Fibroblast of lung (primary cell): ENCODE data around the gene DHDH. TPM values are rescaled to one million over a fixed set of nuclear protein-coding genes. Genes with fewer than 3 reads are reported as not detected.
"Not testable (repeated sequence)": the region's sequence is repeated elsewhere in the genome, so short reads cannot be mapped to it uniquely, and the experiment has no call there.

Experiments used
- DNase-seq, 2 donors: peaks; one replicate each; pipeline versions ENCODE4 v3.0.0 to v3.0.0-alpha.2; 2010; ENCODE audit warnings: low read depth in 2 of 2
- H2AFZ ChIP-seq: 2 replicates; pipeline ENCODE4 v1.5.1; 2012; ENCODE audit warnings: low read length, control low read depth, inconsistent platforms
- H3K27ac ChIP-seq: 2 replicates; pipeline ENCODE4 v1.5.1; 2011; ENCODE audit warnings: low read length, control low read depth; ENCODE audit not compliant: insufficient read depth
- H3K27me3 ChIP-seq: 2 replicates; pipeline ENCODE4 v1.5.1; 2011; ENCODE audit warnings: mild to moderate bottlenecking, low read length; ENCODE audit not compliant: control insufficient read depth, insufficient read depth
- H3K36me3 ChIP-seq: 2 replicates; pipeline ENCODE4 v1.5.1; 2011; ENCODE audit warnings: low read length; ENCODE audit not compliant: control insufficient read depth, insufficient read depth
- H3K4me1 ChIP-seq: 2 replicates; pipeline ENCODE4 v1.5.1; 2011; ENCODE audit warnings: low read length; ENCODE audit not compliant: control insufficient read depth, insufficient read depth; ENCODE audit errors: extremely low read depth
- H3K4me2 ChIP-seq: 2 replicates; pipeline ENCODE4 v1.5.1; 2011; ENCODE audit warnings: low read length, control low read depth; ENCODE audit not compliant: insufficient read depth; ENCODE audit errors: extremely low read depth
- H3K4me3 ChIP-seq, 4 experiments: fragments of 200-600 bp in 1 of 4; sonication (generic) in 1 of 4; replicated peaks in 1 of 4; 2 replicates each; pipeline ENCODE4 v1.5.1; 2011 to 2016; ENCODE audit warnings: low read length in 4 of 4, low read depth in 3 of 4, mild to moderate bottlenecking in 3 of 4, control low read depth in 2 of 4, inconsistent platforms in 1 of 4, mixed read lengths in 1 of 4; ENCODE audit not compliant: insufficient read depth in 1 of 4; ENCODE audit errors: control extremely low read depth in 1 of 4
- H3K79me2 ChIP-seq: 2 replicates; pipeline ENCODE4 v1.5.1; 2012; ENCODE audit warnings: mild to moderate bottlenecking, low read length, inconsistent platforms; ENCODE audit not compliant: control insufficient read depth, insufficient read depth
- H3K9ac ChIP-seq: 2 replicates; pipeline ENCODE4 v1.5.1; 2011; ENCODE audit warnings: mild to moderate bottlenecking, low read length, control low read depth; ENCODE audit not compliant: insufficient read depth
- H3K9me3 ChIP-seq: 2 replicates; pipeline ENCODE4 v1.5.1; 2012; ENCODE audit warnings: low read depth, low read length; ENCODE audit not compliant: control insufficient read depth, insufficient read depth
- H4K20me1 ChIP-seq: 2 replicates; pipeline ENCODE4 v1.5.1; 2011; ENCODE audit warnings: low read length; ENCODE audit not compliant: control insufficient read depth, insufficient read depth; ENCODE audit errors: extremely low read depth
- EZH2 ChIP-seq: IDR thresholded peaks from 2 replicates; pipeline ENCODE4 v1.5.1; 2012; ENCODE audit warnings: low read length, control low read depth, mild to moderate bottlenecking; ENCODE audit errors: missing control alignments
- polyA plus RNA-seq, 2 donors: library from polyadenylated mRNA; depleted of rRNA in 1 of 2; stranded (reverse) in 1 of 2; unstranded in 1 of 2; fragments of >200 nt; gene quantifications; 2 replicates each; pipeline ENCODE4 v1.2.1, GENCODE V29; 2011 to 2012; ENCODE audit warnings: missing spikeins in 1 of 2
- total RNA-seq: library from RNA; depleted of rRNA; stranded (reverse); fragments of >200 nt; gene quantifications from 2 replicates; pipeline ENCODE4 v1.2.1, GENCODE V29; 2014
- TF ChIP-seq, protein P1 (sequence below), 2 donors: IDR thresholded peaks in 1 of 2; conservative IDR thresholded peaks in 1 of 2; 1 replicate in 1 of 2; 2 replicates in 1 of 2; pipeline ENCODE4 v1.5.1; 2011 to 2012; ENCODE audit warnings: low read length in 2 of 2, control low read depth in 1 of 2, inconsistent platforms in 1 of 2, low read depth in 1 of 2, mild to moderate bottlenecking in 1 of 2

The DHDH gene
- total and polyA plus RNA-seq, 2 donors (not counting 1 experiment from before 2014, with no cell fraction given) = 0.08 to 0.17 TPM

DNA sequence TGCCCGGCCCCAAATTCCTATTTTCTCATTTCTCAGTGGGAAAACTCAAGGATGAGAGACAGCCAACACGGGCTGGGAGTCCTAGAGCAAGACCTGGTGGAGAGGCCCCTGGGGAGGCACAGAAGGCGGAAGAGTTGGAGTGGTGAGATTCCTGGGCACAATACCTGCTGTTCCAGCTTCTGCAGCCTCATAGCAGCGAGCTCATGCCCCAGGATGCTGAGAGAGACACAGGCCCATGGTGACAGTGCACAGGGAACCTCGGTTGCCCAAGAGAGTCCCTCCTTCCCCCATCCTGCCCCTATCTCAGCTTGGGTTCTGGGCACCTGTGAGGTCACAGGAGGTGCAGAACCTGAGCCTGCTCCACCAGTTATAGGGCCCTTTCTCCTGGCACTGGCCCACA lies 36.3 kb upstream of the DHDH start:
- TF ChIP-seq EZH2 = no peak
- TF ChIP-seq, protein P1, sequence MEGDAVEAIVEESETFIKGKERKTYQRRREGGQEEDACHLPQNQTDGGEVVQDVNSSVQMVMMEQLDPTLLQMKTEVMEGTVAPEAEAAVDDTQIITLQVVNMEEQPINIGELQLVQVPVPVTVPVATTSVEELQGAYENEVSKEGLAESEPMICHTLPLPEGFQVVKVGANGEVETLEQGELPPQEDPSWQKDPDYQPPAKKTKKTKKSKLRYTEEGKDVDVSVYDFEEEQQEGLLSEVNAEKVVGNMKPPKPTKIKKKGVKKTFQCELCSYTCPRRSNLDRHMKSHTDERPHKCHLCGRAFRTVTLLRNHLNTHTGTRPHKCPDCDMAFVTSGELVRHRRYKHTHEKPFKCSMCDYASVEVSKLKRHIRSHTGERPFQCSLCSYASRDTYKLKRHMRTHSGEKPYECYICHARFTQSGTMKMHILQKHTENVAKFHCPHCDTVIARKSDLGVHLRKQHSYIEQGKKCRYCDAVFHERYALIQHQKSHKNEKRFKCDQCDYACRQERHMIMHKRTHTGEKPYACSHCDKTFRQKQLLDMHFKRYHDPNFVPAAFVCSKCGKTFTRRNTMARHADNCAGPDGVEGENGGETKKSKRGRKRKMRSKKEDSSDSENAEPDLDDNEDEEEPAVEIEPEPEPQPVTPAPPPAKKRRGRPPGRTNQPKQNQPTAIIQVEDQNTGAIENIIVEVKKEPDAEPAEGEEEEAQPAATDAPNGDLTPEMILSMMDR (conservative IDR thresholded peaks at IDR 0.05 in 1 of 2, IDR thresholded peaks at IDR 0.05 in 1 of 2; ENCODE audit: low read depth in 1 of 2, low read length in 2 of 2) = no peak
- no peak overlapping the region for H3K9ac ChIP-seq
- no peak overlapping the region for H3K27ac ChIP-seq
- no peaks in the 10 kb centered on the region for H3K4me1 ChIP-seq
- H3K27me3 ChIP-seq = no peaks in the 10 kb centered on the region
- no peak overlapping the region for H3K4me2 ChIP-seq
- no peaks in the 10 kb centered on the region for H3K9me3 ChIP-seq
- peaks cover 15% of the 10 kb centered on the region for H3K79me2 ChIP-seq
- no peaks in the 10 kb centered on the region for H4K20me1 ChIP-seq
- no peak overlapping the region for H3K4me3 ChIP-seq
- no peak for DNase-seq
- H2AFZ ChIP-seq = no peak overlapping the region
- H3K36me3 ChIP-seq = peaks cover 2% of the 10 kb centered on the region

DNA sequence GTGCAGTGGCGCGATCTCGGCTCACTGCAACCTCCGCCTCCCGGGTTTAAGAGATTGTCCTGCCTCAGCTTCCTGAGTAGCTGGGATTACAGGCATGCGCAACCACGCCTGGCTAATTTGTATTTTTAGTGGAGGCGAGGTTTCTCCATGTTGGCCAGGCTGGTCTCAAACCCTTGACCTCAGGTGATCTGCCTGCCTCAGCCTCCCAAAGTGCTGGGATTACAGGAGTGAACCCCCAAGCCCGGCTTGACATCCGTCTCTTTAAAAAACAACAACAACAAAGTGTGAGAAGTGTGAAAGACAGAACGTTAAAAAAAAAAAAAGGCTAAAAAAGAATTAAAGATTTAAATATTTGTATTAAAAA lies 34.1 kb upstream of the DHDH start:
- H3K9me3 ChIP-seq, H3K27me3 ChIP-seq, H4K20me1 ChIP-seq, H2AFZ ChIP-seq, H3K9ac ChIP-seq, DNase-seq, H3K36me3 ChIP-seq, H3K4me1 ChIP-seq, H3K4me2 ChIP-seq: not testable (repeated sequence)
- peak overlapping the region; percentile 92 for H3K27ac ChIP-seq
- H3K79me2 ChIP-seq = peaks cover 17% of the 10 kb centered on the region
- peak overlapping the region in 3 of 4 experiments; percentile 31 to 100 (median 79) for H3K4me3 ChIP-seq

DNA sequence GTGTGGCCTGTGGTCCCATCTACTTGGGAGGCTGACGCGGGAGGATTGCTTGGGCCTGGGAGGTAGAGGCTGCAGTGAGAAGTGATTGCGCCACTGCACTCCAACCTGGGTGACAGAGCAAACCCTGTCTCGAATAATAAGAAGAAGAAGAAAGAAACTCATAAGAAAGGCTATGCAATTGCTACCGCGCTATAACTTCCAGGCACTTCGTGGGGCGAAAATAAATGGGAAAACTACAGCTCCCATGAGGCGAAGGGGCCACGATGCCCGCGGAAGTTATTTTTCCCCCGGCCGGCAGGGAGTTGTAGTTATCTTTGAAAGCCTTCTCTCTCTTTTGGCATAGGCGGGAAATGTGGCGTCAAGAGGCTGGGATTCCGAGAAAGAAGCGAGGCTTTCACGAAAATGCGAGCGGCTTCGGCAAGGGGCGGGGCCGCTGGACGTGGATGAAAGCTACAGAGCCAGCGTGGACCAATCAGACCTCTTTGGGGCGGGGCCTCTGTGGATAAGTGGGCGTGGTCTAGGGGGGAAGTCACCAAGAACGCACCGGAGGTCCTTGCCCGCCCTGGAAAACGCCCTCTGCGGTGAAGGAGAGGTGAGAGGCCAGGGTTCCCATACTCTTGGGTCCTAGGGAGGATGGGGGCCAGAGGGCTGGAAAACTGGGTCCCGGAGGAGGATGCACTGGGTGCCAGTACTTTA lies 33.6 kb upstream of the DHDH start, which contains the start of gene NUCB1:
Gene NUCB1 (plus strand): TSS at position 532 of the 696 bp plus-strand sequence. CDS start 485 bp downstream, outside the sequence.
- H3K79me2 ChIP-seq = peaks cover 17% of the 10 kb centered on the region
- H3K4me3 ChIP-seq = peak within 1 kb of the TSS; percentile 79 to 100 (median 93)
- H3K4me1 ChIP-seq = no peaks in the 10 kb centered on the region
- H3K27ac ChIP-seq = peak within 1 kb of the TSS; percentile 92
- TF ChIP-seq, protein P1 (conservative IDR thresholded peaks at IDR 0.05 in 1 of 2, IDR thresholded peaks at IDR 0.05 in 1 of 2; ENCODE audit: low read depth in 1 of 2, low read length in 2 of 2) = peak; percentile 32 to 38
- TF ChIP-seq EZH2 = no peak
- no peaks in the 10 kb centered on the region for H4K20me1 ChIP-seq
- no peaks in the 10 kb centered on the region for H3K27me3 ChIP-seq
- peak within 1 kb of the TSS; percentile 98 for H3K4me2 ChIP-seq
- H2AFZ ChIP-seq = peak within 1 kb of the TSS; percentile 80
- H3K36me3 ChIP-seq = peaks cover 5% of the 10 kb centered on the region
- peak; percentile 97 to 99 for DNase-seq
- H3K9ac ChIP-seq = peak within 1 kb of the TSS; percentile 92
- no peaks in the 10 kb centered on the region for H3K9me3 ChIP-seq
